ENCODE measurements around the gene SEPTIN1.
"Not testable (repeated sequence)": the region's sequence is repeated elsewhere in the genome, so short reads cannot be mapped to it uniquely, and the experiment has no call there.

The SEPTIN1 gene

GRCh38 chr16:30398661-30399434 is 16.5 kb upstream of the SEPTIN1 start:
- no peak overlapping the region for H3K4me3 ChIP-seq (ENCODE audit: low read length)
- DNase-seq (ENCODE audit: low read depth), result no peak
- no peak for TF ChIP-seq CTCF (IDR thresholded peaks at IDR 0.05; ENCODE audit: insufficient read depth, low read depth, low read length, missing control alignments)

GRCh38 chr16:30397776-30398660 is 15.7 kb upstream of the SEPTIN1 start:
- DNase-seq (ENCODE audit: low read depth), result no peak

GRCh38 chr16:30397056-30397455 is 14.7 kb upstream of the SEPTIN1 start:
- no peak for TF ChIP-seq CTCF (IDR thresholded peaks at IDR 0.05; ENCODE audit: insufficient read depth, low read depth, low read length, missing control alignments)
- no peak for DNase-seq (ENCODE audit: low read depth)
- no peak overlapping the region for H3K4me3 ChIP-seq (ENCODE audit: low read length)

More at GRCh38 chr16:30397776-30398660, 15.7 kb upstream of the SEPTIN1 start:
- TF ChIP-seq CTCF (IDR thresholded peaks at IDR 0.05; ENCODE audit: insufficient read depth, low read depth, low read length, missing control alignments), result no peak
- no peak overlapping the region for H3K4me3 ChIP-seq (ENCODE audit: low read length)

- DNase-seq (ENCODE audit: low read depth), result not testable (repeated sequence)
- H3K4me3 ChIP-seq (ENCODE audit: low read length), result peak overlapping the region; percentile 67
Measured at GRCh38 chr16:30396627-30397026, 14.3 kb upstream of the SEPTIN1 start.

GRCh38 chr16:30395992-30396585 is 13.7 kb upstream of the SEPTIN1 start:
- TF ChIP-seq CTCF (IDR thresholded peaks at IDR 0.05; ENCODE audit: insufficient read depth, low read depth, low read length, missing control alignments), result no peak
- DNase-seq (ENCODE audit: low read depth), result no peak
- peak overlapping the region; percentile 67 for H3K4me3 ChIP-seq (ENCODE audit: low read length)

- peak; percentile 70 for DNase-seq (ENCODE audit: low read depth)
- no peak for TF ChIP-seq CTCF (IDR thresholded peaks at IDR 0.05; ENCODE audit: insufficient read depth, low read depth, low read length, missing control alignments)
- peak within 1 kb of the TSS; percentile 67 for H3K4me3 ChIP-seq (ENCODE audit: low read length)
Measured at GRCh38 chr16:30395155-30395991, 13.0 kb upstream of the SEPTIN1 start, which contains the start of gene ZNF48. Gene ZNF48, plus strand, starts transcription at chr16:30395420. Its CDS starts 375 bp downstream, at chr16:30395795.
